HCT116 (cell line): Measurements from ENCODE around the gene ERCC4. TPM values are rescaled to one million over a fixed set of nuclear protein-coding genes. Genes with fewer than 3 reads are reported as not detected.

ENCODE experiments used
- ATAC-seq: fragments of 200-7000 bp; cut with Tn5 transposase; 2 replicates; pipeline ENCODE4 v1.9.1; 2020; ENCODE audit warnings: mild to moderate bottlenecking, moderate library complexity
- BruUV-seq: library from RNA; stranded (reverse); fragments of 400-500 nt; replicated peaks from 2 replicates; lab custom pipeline; 2021; lab: Mats Ljungman, UMichigan
- CTCF ChIA-PET: fragments of 300-600 bp; sonication (Branson Sonifier 250); formaldehyde crosslinking; loops from one replicate; lab custom pipeline; 2021; ENCODE audit warnings: antibody characterized with exemption; lab: Charles Lee
- POLR2A ChIA-PET: fragments of 300-600, 350-600 bp; sonication (Branson Sonifier 250); formaldehyde crosslinking; loops from one replicate; lab custom pipeline; 2021; ENCODE audit warnings: antibody characterized with exemption; lab: Charles Lee
- RAD21 ChIA-PET, 2 experiments: fragments of 300-600 bp; sonication (Branson Sonifier 250); formaldehyde crosslinking; loops; one replicate each; lab custom pipeline; 2023; ENCODE audit warnings: low total read pairs in 2 of 2; ENCODE audit not compliant: uncharacterized antibody in 2 of 2, unreplicated experiment in 2 of 2, low non-redundant PET in 1 of 2; lab: Charles Lee
- DNase-seq: peaks from one replicate; pipeline ENCODE4 v3.0.0-alpha.2; 2010; ENCODE audit warnings: low read depth, low spot score
- H2AFZ ChIP-seq: fragments of 200-600 bp; shearing (Covaris generic), sonication (generic); 2 replicates; pipeline ENCODE4 v1.6.1; 2017; ENCODE audit warnings: low read depth, mixed run types, mixed read lengths, antibody characterized with exemption, low read length; ENCODE audit not compliant: poor library complexity, severe bottlenecking
- H3K27ac ChIP-seq: 2 replicates; pipeline ENCODE4 v1.5.1; 2012; ENCODE audit warnings: low read depth, low read length
- H3K27me3 ChIP-seq: fragments of 200-600 bp; sonication (generic); 2 replicates; pipeline ENCODE4 v1.6.1; 2016; ENCODE audit warnings: mixed run types, low read length, mixed read lengths; ENCODE audit not compliant: insufficient read depth
- H3K36me3 ChIP-seq, 2 experiments: fragments of 200-500 bp in 1 of 2; fragments of 200-600 bp in 1 of 2; sonication (Bioruptor generic) in 1 of 2; sonication (generic) in 1 of 2; 2 replicates each; pipeline versions ENCODE4 v1.5.1 to v1.6.1; 2014 to 2016; ENCODE audit warnings: low read length in 2 of 2, inconsistent platforms in 1 of 2, mixed read lengths in 1 of 2, mixed run types in 1 of 2; ENCODE audit not compliant: insufficient read depth in 2 of 2, control insufficient read depth in 1 of 2
- H3K4me1 ChIP-seq, 2 experiments: fragments of 200-600 bp in 1 of 2; sonication (generic) in 1 of 2; 2 replicates each; pipeline versions ENCODE4 v1.5.1 to v1.6.1; 2012 to 2017; ENCODE audit warnings: low read length in 2 of 2, inconsistent platforms in 1 of 2, mild to moderate bottlenecking in 1 of 2, mixed read lengths in 1 of 2, mixed run types in 1 of 2, moderate library complexity in 1 of 2; ENCODE audit not compliant: insufficient read depth in 2 of 2, control insufficient read depth in 1 of 2
- H3K4me2 ChIP-seq: fragments of 200-600 bp; sonication (generic); 2 replicates; pipeline ENCODE4 v1.6.1; 2017; ENCODE audit warnings: mixed run types, low read length, mixed read lengths
- H3K4me3 ChIP-seq, 2 experiments: fragments of 200-600 bp in 1 of 2; sonication (generic) in 1 of 2; replicated peaks in 1 of 2; 2 replicates each; pipeline ENCODE4 v1.5.1; 2011 to 2016; ENCODE audit warnings: low read length in 2 of 2, control low read depth in 1 of 2, low read depth in 1 of 2, mild to moderate bottlenecking in 1 of 2, mixed read lengths in 1 of 2, mixed run types in 1 of 2
- H3K79me2 ChIP-seq: fragments of 200-600 bp; sonication (generic); 2 replicates; pipeline ENCODE4 v1.6.1; 2017; ENCODE audit warnings: mild to moderate bottlenecking, mixed run types, low read length, moderate library complexity, mixed read lengths; ENCODE audit not compliant: insufficient read depth
- H3K9ac ChIP-seq: fragments of 200-600 bp; sonication (generic); 2 replicates; pipeline ENCODE4 v1.6.1; 2016; ENCODE audit warnings: low read length, mixed read lengths
- H3K9me2 ChIP-seq: fragments of 200-600 bp; sonication (generic), shearing (Covaris generic); 2 replicates; pipeline ENCODE4 v1.6.1; 2017; ENCODE audit warnings: mixed run types, mild to moderate bottlenecking, moderate library complexity; ENCODE audit not compliant: insufficient read depth
- H3K9me3 ChIP-seq, 2 experiments: fragments of 200-500 bp in 1 of 2; fragments of 200-600 bp in 1 of 2; sonication (Bioruptor generic) in 1 of 2; sonication (generic) in 1 of 2; 2 replicates each; pipeline ENCODE4 v1.6.1; 2014 to 2017; ENCODE audit warnings: low read length in 2 of 2, mixed read lengths in 2 of 2, inconsistent platforms in 1 of 2, low read depth in 1 of 2, mild to moderate bottlenecking in 1 of 2, mixed run types in 1 of 2, moderate library complexity in 1 of 2; ENCODE audit not compliant: control insufficient read depth in 1 of 2, insufficient read depth in 1 of 2
- H4K20me1 ChIP-seq: fragments of 200-600 bp; sonication (generic), shearing (Covaris generic); 2 replicates; pipeline ENCODE4 v1.6.1; 2017; ENCODE audit warnings: mixed run types, mild to moderate bottlenecking, moderate library complexity; ENCODE audit not compliant: insufficient read depth
- ATF3 ChIP-seq: IDR thresholded peaks from 2 replicates; pipeline ENCODE4 v1.6.1; 2012
- CTCF ChIP-seq, 3 experiments: fragments of 200-600 bp in 1 of 3; sonication (generic) in 1 of 3; IDR thresholded peaks in 2 of 3; conservative IDR thresholded peaks in 1 of 3; 2 replicates each; pipeline ENCODE4 v1.5.1; 2012 to 2017; ENCODE audit warnings: low read depth in 2 of 3, low read length in 2 of 3, antibody characterized with exemption in 1 of 3, borderline replicate concordance in 1 of 3, control low read depth in 1 of 3, mild to moderate bottlenecking in 1 of 3, mixed read lengths in 1 of 3, mixed run types in 1 of 3, moderate library complexity in 1 of 3; ENCODE audit not compliant: insufficient read depth in 1 of 3
- EGR1 ChIP-seq: IDR thresholded peaks from 2 replicates; pipeline ENCODE4 v1.6.1; 2012; ENCODE audit warnings: low read depth
- ELF1 ChIP-seq: IDR thresholded peaks from 2 replicates; pipeline ENCODE4 v1.6.1; 2012; ENCODE audit warnings: low read depth, borderline replicate concordance
- EZH2 ChIP-seq: fragments of 200-600 bp; sonication (generic); IDR thresholded peaks from 2 replicates; pipeline ENCODE4 v1.6.1; 2017; ENCODE audit warnings: antibody characterized with exemption, mixed run types
- EZH2phosphoT487 ChIP-seq: fragments of 200-600 bp; IDR thresholded peaks from 2 replicates; pipeline ENCODE4 v1.6.1; 2018; ENCODE audit warnings: antibody characterized with exemption, borderline replicate concordance
- JUND ChIP-seq: IDR thresholded peaks from 2 replicates; pipeline ENCODE4 v1.6.1; 2012
- POLR2AphosphoS5 ChIP-seq: IDR thresholded peaks from 2 replicates; pipeline ENCODE4 v1.6.1; 2011; ENCODE audit warnings: mild to moderate bottlenecking, low read depth, low read length, moderate library complexity
- REST ChIP-seq: IDR thresholded peaks from 2 replicates; pipeline ENCODE4 v1.6.1; 2012; ENCODE audit warnings: low read depth
- TCF7L2 ChIP-seq: IDR thresholded peaks from 2 replicates; pipeline ENCODE4 v1.7.0; 2011; ENCODE audit warnings: borderline replicate concordance, inconsistent platforms; ENCODE audit not compliant: insufficient read depth, insufficient read length; ENCODE audit errors: extremely low read depth
- intact Hi-C: fragments of 100-400 bp; cut with micrococcal nuclease; formaldehyde crosslinking; loops from 2 replicates; pipeline ENCODE4 v1.10.0; 2022
- total RNA-seq: library from RNA; stranded (reverse); gene quantifications from one replicate; pipeline ENCODE4 v1.2.1, GENCODE V29; 2021; ENCODE audit not compliant: unreplicated experiment

Gene ERCC4
- total RNA-seq, 1 experiment from 2014 or later: 10.4 TPM

GRCh38 chr16:13902677-13903076, 17.3 kb upstream of the ERCC4 start:
- Histone ChIP-seq H3K9ac (no peak overlapping the region), H3K4me1 (no peaks in the 10 kb centered on the region), H4K20me1 (no peaks in the 10 kb centered on the region), H3K27me3 (0 out of 2 replicates have a peak, but pooled peaks cover 3% of the 10 kb centered on the region), H3K36me3 (no peaks in the 10 kb centered on the region), H3K9me2 (no peaks in the 10 kb centered on the region), H2AFZ (no peak overlapping the region), H3K79me2 (no peaks in the 10 kb centered on the region), H3K4me3 (no peak overlapping the region), H3K27ac (no peak overlapping the region), H3K9me3 (no peaks in the 10 kb centered on the region), H3K4me2 (no peak overlapping the region)
- ChIA-PET POLR2A (no interaction called here), RAD21 (no interaction called here), CTCF (interaction anchor here (0.9 to 3.1 kb wide), 5 partner anchors 8 to 37 kb away, joined by 3 to 16 read pairs (median 5); partner anchors contain the start of gene ERCC4)
- ATAC-seq (no peak), DNase-seq (no peak)
- TF ChIP-seq ATF3 (no peak), EGR1 (no peak), EZH2phosphoT487 (no peak)
- BruUV-seq: no TSS peak
- intact Hi-C loops: no loop called here

GRCh38 chr16:13904179-13904691, 15.7 kb upstream of the ERCC4 start:
- no peak for ATAC-seq
- no TSS peak for BruUV-seq
- no peak for TF ChIP-seq ELF1
- TF ChIP-seq ATF3: no peak
- no peak for TF ChIP-seq EZH2
- no peak for TF ChIP-seq CTCF (IDR thresholded peaks at IDR 0.05 in 2 of 3, conservative IDR thresholded peaks at IDR 0.05 in 1 of 3; ENCODE audit: borderline replicate concordance in 1 of 3, insufficient read depth in 1 of 3, low read depth in 2 of 3, low read length in 2 of 3)
- no peak for TF ChIP-seq REST
- TF ChIP-seq JUND: no peak
- TF ChIP-seq POLR2AphosphoS5: no peak
- TF ChIP-seq TCF7L2: no peak

More at GRCh38 chr16:13904179-13904691, 15.7 kb upstream of the ERCC4 start:
- no peak overlapping the region for H3K4me2 ChIP-seq
- H4K20me1 ChIP-seq: no peaks in the 10 kb centered on the region
- DNase-seq: no peak
- H3K36me3 ChIP-seq: no peaks in the 10 kb centered on the region
- RAD21 ChIA-PET: interaction anchor here in 1 of 2 experiments (0.8 kb wide), 1 partner anchor 17 kb away, joined by 3 read pairs; no protein-coding TSS in a partner anchor
- no peak overlapping the region for H3K27ac ChIP-seq
- no peak overlapping the region for H3K4me3 ChIP-seq
- no peaks in the 10 kb centered on the region for H3K79me2 ChIP-seq
- CTCF ChIA-PET: interaction anchor here (1.0 to 1.6 kb wide), 3 partner anchors 16 to 381 kb away, joined by 3 to 8 read pairs (median 4); partner anchors contain the start of gene ERCC4
- no peak overlapping the region for H3K9ac ChIP-seq
- no peaks in the 10 kb centered on the region for H3K9me3 ChIP-seq
- H3K9me2 ChIP-seq: no peaks in the 10 kb centered on the region
- no peak overlapping the region for H2AFZ ChIP-seq
- no peaks in the 10 kb centered on the region for H3K27me3 ChIP-seq
- intact Hi-C loops: no loop called here
- H3K4me1 ChIP-seq: no peaks in the 10 kb centered on the region
- POLR2A ChIA-PET: no interaction called here
